ENCODE data around the gene LSS. TPM values are rescaled to one million over a fixed set of nuclear protein-coding genes. Genes with fewer than 3 reads are reported as not detected.
A peak's percentile ranks its signal among the peaks of the same experiment; 100 is the strongest.

LSS gene
- total RNA-seq, 4 donors from 2014 or later = 60.8 to 165 (median 81.7) TPM

DNA sequence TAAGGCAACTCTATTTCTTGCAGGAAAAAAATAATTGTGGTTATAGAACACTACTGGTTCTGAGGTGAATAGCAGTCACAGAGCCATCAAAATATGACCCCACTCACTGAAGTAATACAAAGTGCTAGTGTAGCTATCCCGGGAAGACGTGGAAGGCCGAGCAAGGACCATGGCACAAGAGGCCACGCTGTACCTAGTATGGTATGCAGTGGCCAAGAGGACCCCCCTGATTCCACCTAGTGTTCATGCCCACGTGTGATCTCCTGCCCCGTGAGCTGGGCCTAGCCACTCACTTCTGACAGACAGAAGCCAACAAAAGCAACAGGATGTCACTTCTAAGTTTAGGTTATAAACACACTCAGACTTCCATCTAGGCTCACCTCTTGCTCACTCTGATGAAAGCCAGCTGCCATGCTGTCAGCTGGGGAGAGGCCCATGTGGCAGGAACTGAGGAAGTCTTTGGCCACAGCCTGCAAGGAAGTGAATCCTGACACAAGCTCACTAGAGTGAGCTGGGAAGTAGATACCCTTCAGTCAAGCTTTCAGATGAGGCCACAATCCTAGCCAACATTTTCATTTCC is 21.7 kb upstream of the LSS start:
- 89 to 93% methylated on average over 6 of the region's 6 CpGs for WGBS, 2 donors
- intact Hi-C loops (cut with DNase I; ENCODE audit: low total_unique reads) = no loop called here

DNA sequence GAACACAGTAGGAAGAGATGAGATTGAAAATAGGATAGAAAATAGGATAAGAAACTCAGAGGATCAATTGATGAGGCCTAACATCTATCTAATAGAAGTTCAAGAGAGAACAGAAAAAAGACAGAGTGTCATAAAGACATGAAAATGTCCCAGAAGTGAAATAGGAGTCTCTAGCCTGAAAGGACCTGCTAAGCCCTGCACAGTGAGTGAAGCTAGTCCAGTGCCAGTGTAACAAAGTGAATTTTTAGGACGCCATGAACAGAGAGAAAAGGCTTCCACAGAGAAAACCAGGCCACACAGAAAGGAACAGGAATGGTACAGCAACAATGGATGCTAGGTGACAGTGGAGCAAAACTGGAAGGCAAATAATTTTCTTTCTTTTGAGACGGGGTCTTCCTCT is 20.3 kb upstream of the LSS start:
- WGBS, 2 donors = 83 to 91% methylated on average over 2 of the region's 2 CpGs
- TF ChIP-seq, protein P1, sequence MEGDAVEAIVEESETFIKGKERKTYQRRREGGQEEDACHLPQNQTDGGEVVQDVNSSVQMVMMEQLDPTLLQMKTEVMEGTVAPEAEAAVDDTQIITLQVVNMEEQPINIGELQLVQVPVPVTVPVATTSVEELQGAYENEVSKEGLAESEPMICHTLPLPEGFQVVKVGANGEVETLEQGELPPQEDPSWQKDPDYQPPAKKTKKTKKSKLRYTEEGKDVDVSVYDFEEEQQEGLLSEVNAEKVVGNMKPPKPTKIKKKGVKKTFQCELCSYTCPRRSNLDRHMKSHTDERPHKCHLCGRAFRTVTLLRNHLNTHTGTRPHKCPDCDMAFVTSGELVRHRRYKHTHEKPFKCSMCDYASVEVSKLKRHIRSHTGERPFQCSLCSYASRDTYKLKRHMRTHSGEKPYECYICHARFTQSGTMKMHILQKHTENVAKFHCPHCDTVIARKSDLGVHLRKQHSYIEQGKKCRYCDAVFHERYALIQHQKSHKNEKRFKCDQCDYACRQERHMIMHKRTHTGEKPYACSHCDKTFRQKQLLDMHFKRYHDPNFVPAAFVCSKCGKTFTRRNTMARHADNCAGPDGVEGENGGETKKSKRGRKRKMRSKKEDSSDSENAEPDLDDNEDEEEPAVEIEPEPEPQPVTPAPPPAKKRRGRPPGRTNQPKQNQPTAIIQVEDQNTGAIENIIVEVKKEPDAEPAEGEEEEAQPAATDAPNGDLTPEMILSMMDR (IDR thresholded peaks at IDR 0.05) = no peak
- TF ChIP-seq POLR2A (IDR thresholded peaks at IDR 0.05) = no peak
- no peak overlapping the region for H3K4me3 ChIP-seq (ENCODE audit: low read depth, poor library complexity, severe bottlenecking)
- intact Hi-C loops (cut with DNase I; ENCODE audit: low total_unique reads) = no loop called here
- no peak for DNase-seq (ENCODE audit: low spot score in 2 of 2)

More for the DNA sequence above, 21.7 kb upstream of the LSS start:
- TF ChIP-seq POLR2A (IDR thresholded peaks at IDR 0.05) = no peak
- TF ChIP-seq, protein P1 (IDR thresholded peaks at IDR 0.05) = no peak
- H3K4me3 ChIP-seq (ENCODE audit: low read depth, poor library complexity, severe bottlenecking) = no peak overlapping the region
- DNase-seq (ENCODE audit: low spot score in 2 of 2) = no peak

DNA sequence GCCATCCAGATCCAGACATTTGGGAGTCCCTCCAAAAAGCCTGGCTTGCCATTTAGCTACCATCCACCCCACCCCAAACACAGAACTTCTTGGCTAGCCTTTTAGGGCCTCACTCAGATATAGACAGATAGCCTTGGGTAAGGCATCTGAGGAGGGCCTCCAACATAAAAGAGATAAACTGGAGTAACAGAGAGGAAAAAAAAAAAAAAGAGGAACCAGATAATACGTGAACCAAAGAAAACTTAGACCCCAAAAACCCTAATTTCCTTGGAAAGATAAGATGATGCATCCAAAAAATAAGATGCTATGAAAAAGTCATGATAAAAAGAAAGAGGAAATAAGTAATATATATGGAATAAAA is 19.8 kb upstream of the LSS start:
- TF ChIP-seq, protein P1 (IDR thresholded peaks at IDR 0.05) = no peak

GRCh38 chr21:46247699-46248421 is 19.3 kb upstream of the LSS start:
- no peak for TF ChIP-seq POLR2A (IDR thresholded peaks at IDR 0.05)
- TF ChIP-seq, protein P1 (IDR thresholded peaks at IDR 0.05) = no peak
- DNase-seq (ENCODE audit: low spot score in 2 of 2) = peak in 1 of 2 donors; percentile 61
- 93 to 100% methylated on average over 3 of the region's 3 CpGs for WGBS, 2 donors
- intact Hi-C loops (cut with DNase I; ENCODE audit: low total_unique reads) = no loop called here
- H3K4me3 ChIP-seq (ENCODE audit: low read depth, poor library complexity, severe bottlenecking) = no peak overlapping the region

More for the DNA sequence above, 19.8 kb upstream of the LSS start:
- DNase-seq (ENCODE audit: low spot score in 2 of 2) = no peak
- H3K4me3 ChIP-seq (ENCODE audit: low read depth, poor library complexity, severe bottlenecking) = no peak overlapping the region
- WGBS, 2 donors = 93 to 97% methylated on average over 1 of the region's 1 CpG
- intact Hi-C loops (cut with DNase I; ENCODE audit: low total_unique reads) = no loop called here

GRCh38 chr21:46246345-46246744 is 17.8 kb upstream of the LSS start:
- intact Hi-C loops (cut with DNase I; ENCODE audit: low total_unique reads) = no loop called here
- TF ChIP-seq POLR2A (IDR thresholded peaks at IDR 0.05) = no peak
- TF ChIP-seq, protein P1 (IDR thresholded peaks at IDR 0.05) = no peak
- H3K4me3 ChIP-seq (ENCODE audit: low read depth, poor library complexity, severe bottlenecking) = no peak overlapping the region
- no peak for DNase-seq (ENCODE audit: low spot score in 2 of 2)
- WGBS, 2 donors = 78 to 88% methylated on average over 6 of the region's 6 CpGs

Measured in lower leg skin (tissue), 4 donors.